Pulmonary artery endothelial cell (primary cell): ENCODE results near the gene PRRX1. TPM values are rescaled to one million over a fixed set of nuclear protein-coding genes. Genes with fewer than 3 reads are reported as not detected.
A peak's percentile ranks its signal among the peaks of the same experiment; 100 is the strongest.

Experiments
- DNase-seq: peaks from one replicate; pipeline ENCODE4 v3.0.0-alpha.2; 2011; ENCODE audit warnings: low read depth, low spot score
- total RNA-seq: library from RNA; depleted of rRNA; stranded (reverse); fragments of >200 nt; gene quantifications from 2 replicates; pipeline ENCODE4 v1.2.3, GENCODE V29; 2014

The PRRX1 gene
- total RNA-seq, result 1.3 and 2.2 TPM in 2 replicates

DNA sequence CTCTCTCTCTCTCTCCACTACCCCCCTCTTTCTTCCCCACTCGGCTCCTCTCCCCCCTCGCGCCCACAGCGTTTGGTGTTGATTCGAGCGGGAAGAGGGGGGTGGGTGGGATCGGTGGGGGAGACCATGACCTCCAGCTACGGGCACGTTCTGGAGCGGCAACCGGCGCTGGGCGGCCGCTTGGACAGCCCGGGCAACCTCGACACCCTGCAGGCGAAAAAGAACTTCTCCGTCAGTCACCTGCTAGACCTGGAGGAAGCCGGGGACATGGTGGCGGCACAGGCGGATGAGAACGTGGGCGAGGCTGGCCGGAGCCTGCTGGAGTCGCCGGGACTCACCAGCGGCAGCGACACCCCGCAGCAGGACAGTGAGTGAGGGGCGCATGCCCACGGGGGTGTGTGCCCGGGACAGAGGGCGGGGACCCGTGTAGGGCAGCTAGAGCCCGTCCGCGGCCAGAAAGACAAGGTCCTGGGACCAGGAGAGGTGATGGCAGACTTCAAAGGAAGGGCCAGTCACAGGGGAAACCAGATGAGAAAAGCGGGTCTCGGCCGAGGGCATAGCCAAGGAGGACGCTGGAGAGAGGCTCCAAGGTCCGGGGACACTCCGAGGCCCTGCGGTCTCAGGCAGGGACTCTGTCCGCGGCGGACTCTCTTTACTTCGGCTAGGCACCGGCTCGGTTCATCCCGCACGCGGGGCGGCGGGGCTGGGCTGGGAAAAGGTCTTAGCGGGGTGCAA lies at the start of gene PRRX1:
Gene PRRX1, plus strand, starts transcription at position 39 of the 735 bp plus-strand sequence. Its CDS starts 88 bp downstream, at position 127.
- DNase-seq, result no peak

DNA sequence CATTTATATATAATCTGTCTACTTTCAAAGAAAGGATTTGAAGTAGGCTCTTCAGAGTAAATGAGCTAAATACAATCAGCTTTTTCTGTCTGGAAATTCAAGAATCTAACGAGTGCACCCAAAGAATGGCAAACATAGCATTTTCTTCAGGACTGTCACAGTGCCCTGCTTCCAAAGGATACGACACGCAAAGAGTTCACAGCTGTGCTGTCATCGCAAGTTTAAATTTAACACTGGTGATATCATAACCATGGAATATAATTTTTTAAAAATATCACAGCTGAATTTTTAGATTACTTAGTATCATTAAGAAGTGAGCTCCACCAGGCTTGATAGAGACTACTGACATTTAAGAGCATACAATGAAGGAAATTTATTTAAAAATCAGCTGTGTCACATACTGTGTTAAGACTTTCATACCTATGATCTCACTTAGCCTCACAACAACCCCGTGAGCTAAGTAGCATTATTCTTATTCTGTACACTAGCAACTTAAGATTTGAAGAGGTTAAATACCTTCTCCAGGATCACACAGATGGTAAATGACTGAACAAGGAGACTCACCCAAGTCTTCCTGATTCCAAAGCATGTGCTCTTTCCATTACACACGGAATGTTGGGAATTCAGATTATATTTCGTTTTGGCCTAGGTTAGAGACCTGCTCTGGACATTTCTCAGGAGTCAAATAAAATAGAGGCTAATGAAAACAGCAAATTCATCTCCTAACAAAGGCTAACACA lies 46.2 kb upstream of the PRRX1 start:
- no peak for DNase-seq

DNA sequence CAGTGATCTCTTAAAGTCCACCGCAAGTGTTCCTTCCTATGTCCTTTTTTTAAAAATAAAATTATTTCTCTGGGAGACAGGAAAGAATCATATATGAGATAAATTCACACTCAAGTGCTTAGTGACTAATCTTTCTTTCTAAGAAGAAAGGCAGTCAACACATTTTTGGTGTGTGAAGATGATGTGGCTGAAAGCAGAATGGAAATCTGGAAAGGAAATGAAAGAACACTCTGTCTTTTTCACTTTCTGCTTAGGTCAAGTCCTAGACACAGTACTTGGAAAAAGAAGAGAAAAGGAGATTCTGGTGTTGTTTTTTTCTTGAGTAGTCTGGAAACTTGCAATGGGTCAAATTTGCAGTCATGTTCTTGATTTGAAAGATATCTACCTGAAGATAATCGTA lies 45.5 kb upstream of the PRRX1 start:
- DNase-seq, result no peak

DNA sequence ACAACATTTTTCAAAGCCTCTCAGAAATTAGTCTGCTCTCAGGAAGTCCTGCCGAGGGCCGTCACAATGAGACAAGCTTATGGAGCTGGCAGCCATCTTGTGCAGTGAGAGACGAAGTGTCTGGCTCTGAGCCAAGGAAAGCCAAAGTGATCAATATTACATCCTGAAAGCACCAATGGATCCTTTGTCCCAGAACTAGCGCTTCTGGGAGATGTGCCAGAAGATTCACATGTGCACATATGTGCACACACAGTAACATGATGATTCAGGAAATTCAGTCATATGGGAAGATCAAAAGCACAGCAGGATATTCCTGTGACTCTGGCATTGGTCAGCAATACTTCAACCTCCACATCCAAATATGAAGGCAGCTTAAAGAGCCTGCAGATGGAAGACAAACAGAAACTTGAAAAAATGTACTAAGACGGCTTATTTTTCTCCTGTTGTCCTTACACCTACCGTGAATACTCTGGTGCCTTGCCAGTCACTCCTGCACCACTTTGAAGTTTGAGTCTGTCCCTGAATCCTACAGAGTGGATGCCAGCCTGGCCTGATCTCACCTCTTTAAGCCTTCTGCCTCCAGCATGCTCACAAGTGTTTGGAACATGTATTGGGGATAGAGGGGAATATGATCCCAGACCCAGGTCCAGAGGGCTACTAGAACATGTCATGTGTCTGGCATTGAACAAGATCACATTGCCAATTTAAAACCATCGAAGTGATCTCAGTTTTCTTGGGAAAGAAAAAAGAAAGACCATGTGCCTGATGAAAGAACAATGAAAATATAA lies 44.5 kb upstream of the PRRX1 start:
- no peak for DNase-seq

DNA sequence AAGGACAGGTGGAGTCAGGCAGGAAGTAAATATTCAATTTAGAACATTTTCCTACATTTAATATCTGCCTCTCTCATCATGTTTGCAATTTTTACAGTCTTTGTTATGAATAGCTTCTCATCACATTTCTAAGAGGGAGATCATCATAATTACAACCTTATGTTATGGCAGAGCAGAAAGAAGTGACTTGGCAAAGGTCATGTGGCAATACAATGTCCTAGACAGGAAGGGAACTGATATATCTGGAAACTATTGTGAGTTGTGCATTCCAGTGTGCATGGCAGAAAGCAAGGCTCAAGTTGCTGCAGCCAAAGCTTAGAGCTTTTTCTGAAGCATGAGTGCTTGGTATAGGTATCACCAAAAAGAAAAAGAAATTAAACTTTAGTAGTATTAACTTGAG lies 43.8 kb upstream of the PRRX1 start:
- no peak for DNase-seq

DNA sequence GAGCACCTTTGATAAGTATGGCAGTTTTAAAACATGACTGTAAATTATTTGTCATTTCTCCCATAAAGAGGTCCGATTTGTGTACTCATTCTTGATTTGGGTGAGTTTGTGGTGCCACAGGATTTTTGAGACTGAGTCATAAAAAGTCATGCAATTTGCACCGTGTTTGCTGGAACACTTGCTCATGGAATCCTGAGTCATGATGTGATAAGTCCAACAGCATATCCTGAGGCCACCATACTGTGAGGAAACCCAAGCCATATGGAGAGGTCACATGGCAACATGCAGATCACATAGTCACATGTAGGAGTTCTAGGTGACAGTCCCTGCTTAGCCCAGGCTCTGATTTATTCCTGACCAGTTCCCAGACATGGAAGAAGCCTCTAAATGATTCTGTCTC lies 40.8 kb upstream of the PRRX1 start:
- DNase-seq, result no peak

DNA sequence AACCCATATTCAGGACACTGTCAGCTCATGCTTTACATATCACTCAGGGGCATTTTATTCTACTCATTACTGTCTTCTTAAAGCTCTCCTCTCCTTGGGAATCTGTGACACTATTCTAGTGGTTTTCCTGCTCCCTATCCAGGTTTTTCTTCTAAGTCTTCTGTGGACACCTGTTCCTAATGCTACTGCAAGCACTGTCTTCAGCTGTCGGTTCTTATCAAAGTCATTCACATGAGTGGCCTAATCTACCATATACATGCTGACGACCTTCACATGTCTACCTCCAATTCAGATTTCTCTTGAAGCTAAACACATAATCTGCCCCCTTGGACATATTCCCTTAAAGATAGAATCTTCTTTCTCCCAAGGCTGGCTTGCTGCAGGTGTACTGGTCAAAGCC lies 39.8 kb upstream of the PRRX1 start:
- DNase-seq, result no peak

DNA sequence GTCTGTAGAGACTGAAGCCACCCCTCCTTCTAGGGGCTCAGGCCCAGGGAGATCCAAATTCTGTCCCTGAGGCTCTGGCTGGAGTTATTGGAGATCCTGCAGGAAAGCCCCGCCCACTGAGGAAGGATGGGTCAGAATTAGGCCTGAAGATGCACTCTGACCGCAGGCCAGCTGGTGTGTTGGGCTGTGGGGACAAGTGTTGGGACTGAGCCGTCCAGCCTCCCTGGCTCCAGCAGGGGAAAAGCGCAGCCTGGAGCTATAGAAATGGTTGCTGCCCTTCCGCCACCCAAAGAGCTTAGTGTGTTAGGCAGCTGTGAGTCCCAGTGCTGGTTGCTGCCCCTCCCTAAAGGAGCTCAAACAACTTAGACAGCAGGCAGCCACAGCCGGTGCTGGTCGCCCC lies 33.0 kb upstream of the PRRX1 start:
- no peak for DNase-seq

DNA sequence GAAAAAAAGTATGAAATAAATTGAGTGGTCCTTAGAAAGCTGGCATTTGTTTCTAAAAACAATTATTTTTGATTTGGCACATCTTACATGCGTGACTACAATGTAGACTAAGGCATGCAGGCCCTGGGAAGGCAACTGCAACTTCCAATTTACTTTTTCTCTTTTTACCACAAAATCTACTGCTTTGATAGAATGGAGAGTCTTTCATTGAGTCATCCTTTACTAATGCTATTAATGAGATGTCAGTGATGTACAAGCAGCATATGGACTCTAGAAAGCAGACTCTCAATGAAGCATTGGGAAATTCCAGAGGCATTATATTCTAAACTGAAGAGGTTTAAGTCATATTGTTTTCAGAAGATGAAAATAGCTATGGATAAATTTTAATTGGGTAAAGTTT lies 29.6 kb upstream of the PRRX1 start:
- no peak for DNase-seq

DNA sequence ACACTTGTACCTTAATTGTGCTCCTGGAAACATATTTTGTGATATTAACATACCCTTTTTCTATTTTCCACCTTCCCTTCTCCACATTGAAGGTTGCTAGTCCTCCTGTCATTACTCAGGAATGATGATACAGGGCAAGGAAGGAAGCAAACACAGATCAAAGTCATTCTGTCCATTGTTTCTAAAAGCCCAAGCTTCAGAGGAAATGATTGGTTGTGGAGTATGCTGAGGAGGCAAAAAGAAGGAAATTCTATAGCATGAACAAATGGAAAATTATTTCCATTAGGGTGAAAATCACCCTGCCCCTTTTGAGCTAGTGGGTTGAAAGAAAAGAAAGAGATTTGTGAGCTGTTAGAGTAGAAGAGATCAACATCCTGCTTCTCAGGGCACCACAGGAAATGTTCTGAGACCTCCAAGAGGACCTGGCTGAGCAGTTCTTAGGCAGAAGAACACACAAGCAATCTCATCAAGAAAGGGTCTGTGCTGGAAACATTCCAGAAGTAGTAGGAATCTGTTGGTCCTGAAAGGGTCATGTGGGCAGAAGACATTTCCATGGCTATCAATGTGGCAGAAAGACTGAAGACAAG lies 29.0 kb upstream of the PRRX1 start:
- DNase-seq, result peak; percentile 4

DNA sequence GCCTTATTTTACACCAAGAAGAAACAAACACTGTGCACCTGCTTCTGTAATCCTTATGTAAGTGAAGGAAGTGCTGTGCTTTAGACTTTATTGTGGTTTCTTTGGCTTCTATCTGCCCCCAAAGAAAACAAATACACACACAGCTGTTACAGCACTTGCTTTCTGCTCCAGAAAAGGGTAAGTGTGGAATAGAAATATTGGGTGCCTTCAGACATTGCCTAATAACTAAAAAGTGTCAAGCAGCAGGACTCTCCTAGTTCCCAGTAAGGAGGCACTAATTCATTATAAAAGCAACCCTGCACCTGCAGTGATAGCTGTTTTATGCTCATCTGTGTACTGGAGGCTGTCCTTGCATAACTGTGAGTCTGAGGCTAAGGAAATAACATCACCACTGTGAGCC lies 23.4 kb upstream of the PRRX1 start:
- DNase-seq, result no peak

DNA sequence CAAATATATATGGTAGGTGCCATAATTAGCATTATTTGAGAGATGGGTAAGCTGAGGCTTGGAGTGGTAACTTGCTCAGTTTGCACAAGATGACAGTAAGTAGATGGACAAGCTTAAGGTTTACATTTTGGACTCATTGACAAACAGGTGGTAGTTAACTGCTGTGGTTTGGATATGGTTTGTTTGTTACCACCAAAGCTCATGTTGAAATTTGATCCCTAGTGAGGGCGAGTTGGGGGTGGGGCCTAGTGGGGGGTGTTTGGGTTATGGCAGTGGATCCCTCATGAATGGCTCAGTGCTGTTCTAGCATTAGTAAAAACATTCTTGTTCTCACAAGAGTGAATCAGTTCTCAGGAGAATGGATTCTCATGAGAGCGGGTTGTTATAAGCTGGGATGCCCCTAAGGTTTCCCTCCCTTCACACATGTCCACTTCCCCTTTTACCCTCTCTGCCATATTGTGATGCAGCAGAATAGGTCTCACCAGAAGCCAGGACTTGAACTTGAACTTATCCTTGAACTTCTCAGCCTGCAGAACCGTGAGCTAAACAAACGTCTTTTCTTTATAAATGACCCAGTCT lies 6.6 kb upstream of the PRRX1 start:
- no peak for DNase-seq

DNA sequence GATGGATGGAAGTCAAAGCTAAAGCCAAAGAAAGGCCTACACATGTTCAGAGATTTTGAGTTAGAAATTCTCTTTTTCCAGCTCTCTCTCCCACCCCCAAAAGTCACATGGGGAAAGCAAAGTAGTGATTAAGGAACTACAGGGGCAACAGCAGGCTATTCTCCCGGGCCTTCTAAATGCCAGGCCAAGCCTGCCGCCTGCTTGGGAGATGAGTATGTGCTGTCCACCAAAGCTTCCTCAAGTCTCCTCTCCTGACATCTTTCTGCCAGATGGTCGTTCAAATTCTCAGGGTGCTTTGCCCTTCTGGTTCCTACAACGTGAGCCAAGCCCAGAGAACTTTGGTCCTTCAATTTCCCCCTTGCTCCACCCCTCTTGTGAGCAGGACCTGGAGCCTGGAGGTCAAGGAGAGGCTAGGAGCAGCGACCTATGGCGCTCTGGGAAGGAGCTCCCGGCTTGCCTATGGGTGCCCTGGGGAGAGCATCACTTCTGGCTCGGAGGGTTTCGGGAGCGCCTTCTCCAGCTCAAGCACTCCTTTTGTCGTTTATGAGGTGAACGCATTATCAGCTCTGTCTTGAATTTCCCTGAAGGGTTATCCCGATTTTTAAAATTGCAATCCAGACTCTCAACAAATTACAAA lies 4.4 kb upstream of the PRRX1 start:
- no peak for DNase-seq

DNA sequence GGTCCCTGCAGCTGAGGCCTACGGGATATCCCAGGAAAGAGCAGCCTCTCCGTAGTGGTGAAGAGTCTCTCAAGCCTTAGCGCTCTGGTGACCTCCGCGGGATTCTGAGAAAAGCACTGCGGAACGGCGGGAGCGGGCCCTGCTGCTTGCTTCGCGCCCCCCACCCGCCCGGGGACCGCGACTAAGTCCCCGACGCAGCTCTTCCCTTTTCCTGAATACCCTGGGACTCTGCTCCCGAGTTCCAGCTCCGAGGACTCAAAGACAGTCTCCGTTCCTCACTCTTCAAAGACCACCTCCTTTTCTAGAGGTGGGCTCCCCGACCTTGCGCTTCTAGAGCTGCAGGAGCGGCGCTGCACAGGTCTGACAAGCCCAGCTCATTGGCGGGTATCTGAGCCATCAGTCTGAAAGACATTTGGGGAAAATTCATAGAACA lies 3.6 kb upstream of the PRRX1 start:
- DNase-seq, result no peak

DNA sequence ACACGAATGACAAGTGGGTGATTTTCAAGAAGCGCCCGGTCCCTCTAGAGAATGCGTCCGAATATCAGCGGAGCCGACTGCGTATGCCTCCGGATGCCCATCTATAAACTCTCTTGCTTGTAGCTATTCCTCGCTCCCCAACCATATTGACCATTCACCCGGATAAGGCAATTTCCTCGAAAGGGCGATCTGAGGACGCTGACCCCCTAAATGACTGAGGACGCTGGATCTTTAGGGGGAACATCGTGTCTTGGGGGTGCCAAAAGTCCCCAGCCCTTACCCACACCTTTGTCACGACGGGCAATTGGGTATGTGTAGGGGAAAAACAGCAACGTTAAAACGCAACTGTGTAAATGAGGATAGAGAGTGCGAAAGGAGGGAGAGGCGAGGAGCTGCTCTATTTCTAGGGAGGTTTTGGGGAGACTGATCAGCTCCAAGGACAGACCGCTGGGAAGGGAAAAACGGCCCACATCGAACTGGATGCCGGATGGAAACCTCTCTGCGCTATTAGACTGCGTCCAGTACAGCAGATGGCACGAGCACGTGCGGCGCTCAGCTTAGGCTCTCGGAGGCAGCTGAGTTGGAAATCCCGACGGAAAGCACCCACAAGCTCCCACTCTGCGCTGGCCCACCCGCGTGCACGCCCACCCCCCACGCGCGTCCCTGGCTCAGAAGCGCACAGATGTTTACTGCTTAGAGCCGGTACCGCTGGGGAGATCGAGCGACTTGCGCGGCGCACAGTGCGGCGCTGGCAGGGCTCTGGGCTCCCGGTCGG lies 2.9 kb upstream of the PRRX1 start:
- no peak for DNase-seq

DNA sequence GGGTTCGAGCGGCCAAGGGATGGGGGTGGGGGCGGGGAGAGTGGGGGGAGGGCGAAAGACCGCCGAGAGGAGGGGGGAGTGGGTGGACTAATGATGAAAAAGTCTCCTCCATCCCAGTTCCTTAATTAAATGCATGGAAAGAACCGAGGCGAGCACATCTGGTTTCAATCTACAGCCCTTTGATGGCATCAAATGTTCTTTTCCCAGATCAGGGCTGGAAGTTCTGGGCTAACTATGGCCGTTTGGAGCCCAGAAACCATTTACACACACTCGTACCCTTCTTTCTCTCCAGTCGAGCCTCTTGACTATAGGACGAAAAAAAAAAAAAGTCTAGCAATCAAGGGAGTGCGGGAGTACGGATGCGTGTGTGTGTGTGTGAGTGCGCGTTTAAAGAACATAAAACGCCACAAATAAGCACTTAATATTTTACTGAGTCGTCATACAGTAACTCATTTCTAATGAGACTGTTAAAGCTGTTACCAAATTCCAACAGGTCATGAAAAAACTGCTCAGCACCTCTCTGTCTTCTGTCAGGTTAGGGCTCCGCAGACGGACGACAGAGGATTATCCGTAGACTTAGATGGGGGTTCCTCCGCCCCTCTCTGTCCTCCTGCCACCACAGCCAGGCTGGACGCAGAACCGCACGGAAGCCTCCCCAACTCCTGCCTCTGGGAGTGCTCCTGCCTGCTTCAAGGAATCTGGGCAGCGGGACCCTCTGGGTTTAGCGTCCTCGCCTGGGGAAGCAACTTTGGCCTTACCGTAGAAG lies 2.1 kb upstream of the PRRX1 start:
- no peak for DNase-seq

DNA sequence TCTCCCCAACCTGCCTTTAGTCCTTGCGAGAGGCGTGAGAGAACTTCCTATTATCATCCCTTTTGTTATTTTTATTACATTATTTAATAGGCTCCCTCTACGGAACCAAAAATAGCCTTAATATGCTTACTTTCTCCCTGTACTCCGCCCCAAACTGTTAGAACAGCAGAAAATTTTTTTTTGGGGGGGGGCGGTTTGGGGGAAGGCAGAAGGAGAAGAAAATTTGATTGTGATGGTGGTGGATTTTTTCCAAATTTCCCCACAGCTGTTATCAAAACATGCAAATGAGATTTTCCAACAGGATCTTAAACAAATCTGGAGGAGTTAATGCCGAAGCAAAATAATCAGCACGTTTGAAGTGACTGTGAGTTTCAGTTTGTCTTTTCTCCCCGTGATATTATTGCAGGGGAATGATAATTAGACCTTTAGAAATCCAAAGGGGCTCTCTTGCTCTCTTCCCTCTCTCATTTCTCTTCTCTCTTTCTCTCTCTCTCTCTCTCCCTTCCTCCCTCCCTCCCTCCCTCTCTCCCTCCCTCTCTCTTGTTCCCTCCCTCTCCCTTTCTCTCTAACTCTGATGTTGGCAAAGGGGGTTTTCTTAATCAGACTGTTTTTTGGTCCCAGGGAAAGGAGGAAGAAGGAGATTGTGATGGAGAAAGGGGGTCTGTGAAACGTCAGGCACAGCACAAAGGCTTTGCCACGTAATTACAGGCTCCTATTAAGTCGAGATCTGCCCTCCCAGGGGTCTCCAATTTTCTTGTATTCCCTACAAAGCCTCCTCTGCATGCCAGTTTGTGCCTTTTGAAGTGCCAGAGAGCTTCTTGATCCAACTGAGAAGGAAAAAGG lies 1.1 kb upstream of the PRRX1 start:
- no peak for DNase-seq

DNA sequence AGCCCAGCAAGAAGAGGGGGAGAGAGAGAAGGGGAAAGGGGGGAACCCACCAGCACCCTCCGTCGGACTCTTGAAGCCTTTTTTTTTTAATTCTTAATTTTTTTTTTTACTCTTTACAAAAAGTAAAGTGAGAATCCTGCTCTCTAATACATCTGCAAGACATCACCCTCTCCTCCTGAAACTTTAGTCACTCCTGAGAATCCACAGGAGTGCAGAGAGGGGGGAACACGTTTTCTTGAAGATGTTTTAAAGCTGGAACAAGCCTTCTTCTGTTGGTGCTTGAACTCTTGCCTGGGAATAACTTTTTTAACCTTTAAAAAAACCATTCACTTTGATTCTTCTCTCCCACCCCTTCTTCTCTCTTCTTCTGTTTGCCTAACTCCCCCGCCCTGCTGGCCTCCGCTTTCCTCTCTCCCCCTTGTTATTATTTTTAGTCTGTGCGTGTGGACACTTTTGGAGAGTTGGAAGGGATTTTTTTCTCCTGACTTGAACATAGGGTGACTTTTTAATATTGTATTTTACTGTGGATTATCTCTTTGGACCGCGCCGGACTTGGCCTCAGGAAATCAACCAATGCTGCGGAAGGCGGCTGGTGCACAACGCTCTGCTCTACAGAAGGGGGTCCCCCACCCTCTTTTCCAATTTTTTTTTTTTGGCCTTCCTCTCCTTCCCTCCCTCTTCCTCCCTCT lies 383 bp upstream of the PRRX1 start:
- DNase-seq, result no peak
